HepG2 (cell line): ENCODE measurements around the gene DRAXIN. TPM values are rescaled to one million over a fixed set of nuclear protein-coding genes. Genes with fewer than 3 reads are reported as not detected.

Experiments
- ELF1 ChIP-seq: sonication (generic); formaldehyde crosslinking; IDR thresholded peaks from 2 replicates; pipeline ENCODE4 v1.4.0; 2020; ENCODE audit warnings: missing genetic modification reagents
- GATAD2A ChIP-seq: IDR thresholded peaks from 2 replicates; pipeline ENCODE4 v1.6.1; 2016
- HMGXB4 ChIP-seq, 2 experiments: sonication (generic) in 1 of 2; formaldehyde crosslinking in 1 of 2; IDR thresholded peaks; 2 replicates each; pipeline versions ENCODE4 v1.4.0 to v1.6.1; 2018 to 2020; ENCODE audit warnings: missing genetic modification reagents in 2 of 2, borderline replicate concordance in 1 of 2, low read depth in 1 of 2, mild to moderate bottlenecking in 1 of 2, missing biosample characterization in 1 of 2
- HNRNPLL ChIP-seq: fragments of 200-400 bp; formaldehyde crosslinking; IDR thresholded peaks from 2 replicates; pipeline ENCODE4 v1.6.1; 2017; ENCODE audit warnings: mild to moderate bottlenecking, low read depth, low read length; ENCODE audit not compliant: poor library complexity, severe bottlenecking
- KAT8 ChIP-seq: IDR thresholded peaks from 2 replicates; pipeline ENCODE4 v1.6.1; 2016; ENCODE audit warnings: missing genetic modification reagents, missing compliant biosample characterization
- KDM5B ChIP-seq: sonication (generic); formaldehyde crosslinking; IDR thresholded peaks from 2 replicates; pipeline ENCODE4 v1.4.0; 2020; ENCODE audit warnings: missing genetic modification reagents, mild to moderate bottlenecking, borderline replicate concordance
- MAX ChIP-seq: IDR thresholded peaks from 2 replicates; pipeline ENCODE4 v1.6.1; 2012; ENCODE audit warnings: inconsistent platforms
- MED13 ChIP-seq: sonication (generic); formaldehyde crosslinking; IDR thresholded peaks from 2 replicates; pipeline ENCODE4 v1.5.0; 2020; ENCODE audit warnings: missing genetic modification reagents
- MTA1 ChIP-seq: sonication (generic); formaldehyde crosslinking; IDR thresholded peaks from 2 replicates; pipeline ENCODE4 v1.4.0; 2020; ENCODE audit warnings: missing genetic modification reagents, mild to moderate bottlenecking, borderline replicate concordance
- MTF2 ChIP-seq: sonication (generic); formaldehyde crosslinking; IDR thresholded peaks from 2 replicates; pipeline ENCODE4 v1.5.0; 2020; ENCODE audit warnings: missing genetic modification reagents, borderline replicate concordance
- NFKB2 ChIP-seq: sonication (generic); formaldehyde crosslinking; IDR thresholded peaks from 2 replicates; pipeline ENCODE4 v1.4.0; 2020; ENCODE audit warnings: missing genetic modification reagents, borderline replicate concordance
- RBM39 ChIP-seq: fragments of 200-400 bp; formaldehyde crosslinking; IDR thresholded peaks from one replicate; pipeline ENCODE4 v1.6.1; 2018; ENCODE audit warnings: antibody characterized with exemption, mild to moderate bottlenecking, low read depth, low read length; ENCODE audit not compliant: poor library complexity, severe bottlenecking
- SALL1 ChIP-seq: sonication (generic); formaldehyde crosslinking; IDR thresholded peaks from 2 replicates; pipeline ENCODE4 v1.8.0; 2022; ENCODE audit warnings: mild to moderate bottlenecking, missing genetic modification reagents
- SMC3 ChIP-seq: IDR thresholded peaks from 2 replicates; pipeline ENCODE4 v1.6.1; 2011; ENCODE audit warnings: low read length, improper control_type of control experiment
- ZBTB10 ChIP-seq: sonication (generic); formaldehyde crosslinking; IDR thresholded peaks from 2 replicates; pipeline ENCODE4 v1.4.0; 2020; ENCODE audit warnings: missing genetic modification reagents, borderline replicate concordance
- ZFX ChIP-seq: sonication (generic); formaldehyde crosslinking; IDR thresholded peaks from 2 replicates; pipeline ENCODE4 v1.4.0; 2020; ENCODE audit warnings: mild to moderate bottlenecking, low read depth, missing genetic modification reagents, moderate library complexity
- ZNF180 ChIP-seq: sonication (generic); formaldehyde crosslinking; IDR thresholded peaks from 2 replicates; pipeline ENCODE4 v1.4.0; 2020; ENCODE audit warnings: low read depth, missing genetic modification reagents, borderline replicate concordance
- ZNF670 ChIP-seq: sonication (generic); formaldehyde crosslinking; IDR thresholded peaks from 2 replicates; pipeline ENCODE4 v1.8.0; 2022; ENCODE audit warnings: mild to moderate bottlenecking, missing genetic modification reagents, borderline replicate concordance
- ZNF691 ChIP-seq: sonication (generic); formaldehyde crosslinking; IDR thresholded peaks from 2 replicates; pipeline ENCODE4 v1.4.0; 2020; ENCODE audit warnings: missing genetic modification reagents, low read depth, mild to moderate bottlenecking, borderline replicate concordance
- ZSCAN29 ChIP-seq: sonication (generic); formaldehyde crosslinking; conservative IDR thresholded peaks from 2 replicates; pipeline ENCODE4 v1.4.0; 2020; ENCODE audit warnings: mild to moderate bottlenecking, missing genetic modification reagents
- polyA plus RNA-seq, 8 experiments: library from polyadenylated mRNA; depleted of rRNA in 3 of 8; stranded (reverse) in 7 of 8; unstranded in 1 of 8; fragments of >200 nt; fragmentation: Illumina TruSeq in 4 of 8; extraction: Trizol in 4 of 8; gene quantifications; 2 replicates each; pipeline versions ENCODE4 v1.2.1 to v1.2.3, GENCODE V29; 2011 to 2016; ENCODE audit warnings: low read depth in 4 of 8, missing spikeins in 1 of 8, mixed read lengths in 1 of 8; ENCODE audit not compliant: insufficient read depth in 1 of 8
- total RNA-seq, 5 experiments: library from RNA; depleted of rRNA; stranded (reverse); fragments of >200 nt; fragmentation: Illumina TruSeq; extraction: Trizol; gene quantifications; 2 replicates each; pipeline ENCODE4 v1.2.3, GENCODE V29; 2016; ENCODE audit warnings: low read depth in 1 of 5
- TF ChIP-seq, protein P1 (sequence below): sonication (generic); formaldehyde crosslinking; conservative IDR thresholded peaks from 2 replicates; pipeline ENCODE4 v1.4.0; 2020; ENCODE audit warnings: missing genetic modification reagents

Gene DRAXIN
- total and polyA plus RNA-seq, 2 of the 13 experiments (the other 11 are each of a cell fraction or from before 2014, with no cell fraction given) = 0.02 TPM; not detected in 1

GRCh38 chr1:11719313-11720032, 28.0 kb downstream of the DRAXIN start (continued):
- TF ChIP-seq ZSCAN29 (CRISPR knock-in tag) (0 out of 2 replicates have a peak, but pooled peaks have one; percentile 37), ZBTB10 (no peak), SMC3 (peak; percentile 61), HNRNPLL (peak; percentile 31), HMGXB4 (CRISPR knock-in tag; IDR thresholded peaks at IDR 0.05; ENCODE audit: borderline replicate concordance in 1 of 2, low read depth in 1 of 2) (peak in 1 of 2 experiments; percentile 50; a peak in 1 of 4 replicates), KAT8 (peak; percentile 29; the same call in 1 of the 2 replicates), ZNF691 (CRISPR knock-in tag) (peak; percentile 56; the same call in 1 of the 2 replicates), RBM39 (no peak), MTA1 (CRISPR knock-in tag) (peak; percentile 71; the same call in 1 of the 2 replicates), GATAD2A (0 out of 2 replicates have a peak, but pooled peaks have one; percentile 25), MED13 (no peak), SALL1 (CRISPR knock-in tag) (peak; percentile 28; the same call in 1 of the 2 replicates), ELF1 (CRISPR knock-in tag) (peak; percentile 75), KDM5B (CRISPR knock-in tag) (no peak), MAX (peak; percentile 52; the same call in 1 of the 2 replicates), ZNF180 (CRISPR knock-in tag) (no peak), ZNF670 (CRISPR knock-in tag) (0 out of 2 replicates have a peak, but pooled peaks have one; percentile 79), MTF2 (CRISPR knock-in tag) (peak; percentile 35; the same call in 1 of the 2 replicates), NFKB2 (CRISPR knock-in tag) (peak; percentile 9; the same call in 1 of the 2 replicates), ZFX (0 out of 2 replicates have a peak, but pooled peaks have one; percentile 16)
- TF ChIP-seq, protein P1, sequence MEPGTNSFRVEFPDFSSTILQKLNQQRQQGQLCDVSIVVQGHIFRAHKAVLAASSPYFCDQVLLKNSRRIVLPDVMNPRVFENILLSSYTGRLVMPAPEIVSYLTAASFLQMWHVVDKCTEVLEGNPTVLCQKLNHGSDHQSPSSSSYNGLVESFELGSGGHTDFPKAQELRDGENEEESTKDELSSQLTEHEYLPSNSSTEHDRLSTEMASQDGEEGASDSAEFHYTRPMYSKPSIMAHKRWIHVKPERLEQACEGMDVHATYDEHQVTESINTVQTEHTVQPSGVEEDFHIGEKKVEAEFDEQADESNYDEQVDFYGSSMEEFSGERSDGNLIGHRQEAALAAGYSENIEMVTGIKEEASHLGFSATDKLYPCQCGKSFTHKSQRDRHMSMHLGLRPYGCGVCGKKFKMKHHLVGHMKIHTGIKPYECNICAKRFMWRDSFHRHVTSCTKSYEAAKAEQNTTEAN (CRISPR knock-in tag) = no peak
